ENCODE data around the gene ZCWPW1.

DNA sequence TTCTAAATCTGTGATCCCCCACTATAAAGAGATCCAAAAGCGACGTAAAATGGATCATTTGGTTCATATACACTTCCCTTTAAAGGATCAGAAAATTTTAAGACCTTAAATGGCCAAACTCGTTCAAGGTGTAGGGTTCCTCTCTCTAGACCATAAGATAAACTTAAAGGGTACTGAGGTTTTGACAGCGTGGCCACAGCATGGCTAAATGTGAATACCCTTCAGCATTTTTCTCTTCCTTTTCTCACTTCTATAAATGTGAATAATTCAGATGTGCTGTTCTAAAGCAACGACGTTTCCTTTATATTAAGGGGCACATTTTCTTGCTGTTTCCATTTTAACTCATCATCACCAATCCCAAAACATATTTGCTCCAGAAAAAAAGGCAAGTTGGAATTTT, 5.2 kb downstream of the ZCWPW1 start:
- TF ChIP-seq ZNF8 (CRISPR knock-in tag; IDR thresholded peaks at IDR 0.05) = no peak
- TF ChIP-seq RARB (CRISPR knock-in tag; IDR thresholded peaks at IDR 0.05) = no peak
- TF ChIP-seq, protein P1, sequence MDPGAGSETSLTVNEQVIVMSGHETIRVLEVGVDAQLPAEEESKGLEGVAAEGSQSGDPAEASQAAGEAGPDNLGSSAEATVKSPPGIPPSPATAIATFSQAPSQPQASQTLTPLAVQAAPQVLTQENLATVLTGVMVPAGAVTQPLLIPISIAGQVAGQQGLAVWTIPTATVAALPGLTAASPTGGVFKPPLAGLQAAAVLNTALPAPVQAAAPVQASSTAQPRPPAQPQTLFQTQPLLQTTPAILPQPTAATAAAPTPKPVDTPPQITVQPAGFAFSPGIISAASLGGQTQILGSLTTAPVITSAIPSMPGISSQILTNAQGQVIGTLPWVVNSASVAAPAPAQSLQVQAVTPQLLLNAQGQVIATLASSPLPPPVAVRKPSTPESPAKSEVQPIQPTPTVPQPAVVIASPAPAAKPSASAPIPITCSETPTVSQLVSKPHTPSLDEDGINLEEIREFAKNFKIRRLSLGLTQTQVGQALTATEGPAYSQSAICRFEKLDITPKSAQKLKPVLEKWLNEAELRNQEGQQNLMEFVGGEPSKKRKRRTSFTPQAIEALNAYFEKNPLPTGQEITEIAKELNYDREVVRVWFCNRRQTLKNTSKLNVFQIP (CRISPR knock-in tag; IDR thresholded peaks at IDR 0.05; ENCODE audit: borderline replicate concordance, low read depth) = no peak
- TF ChIP-seq GLIS3 (CRISPR knock-in tag; IDR thresholded peaks at IDR 0.05) = no peak
- no peak for TF ChIP-seq CSDC2 (CRISPR knock-in tag; IDR thresholded peaks at IDR 0.05)
- TF ChIP-seq ARNTL (CRISPR knock-in tag; IDR thresholded peaks at IDR 0.05; ENCODE audit: borderline replicate concordance, low read depth) = no peak
- no peak for TF ChIP-seq SNAI2 (CRISPR knock-in tag; IDR thresholded peaks at IDR 0.05)
- TF ChIP-seq ISL1 (CRISPR knock-in tag; IDR thresholded peaks at IDR 0.05) = no peak
- TF ChIP-seq, protein P2, sequence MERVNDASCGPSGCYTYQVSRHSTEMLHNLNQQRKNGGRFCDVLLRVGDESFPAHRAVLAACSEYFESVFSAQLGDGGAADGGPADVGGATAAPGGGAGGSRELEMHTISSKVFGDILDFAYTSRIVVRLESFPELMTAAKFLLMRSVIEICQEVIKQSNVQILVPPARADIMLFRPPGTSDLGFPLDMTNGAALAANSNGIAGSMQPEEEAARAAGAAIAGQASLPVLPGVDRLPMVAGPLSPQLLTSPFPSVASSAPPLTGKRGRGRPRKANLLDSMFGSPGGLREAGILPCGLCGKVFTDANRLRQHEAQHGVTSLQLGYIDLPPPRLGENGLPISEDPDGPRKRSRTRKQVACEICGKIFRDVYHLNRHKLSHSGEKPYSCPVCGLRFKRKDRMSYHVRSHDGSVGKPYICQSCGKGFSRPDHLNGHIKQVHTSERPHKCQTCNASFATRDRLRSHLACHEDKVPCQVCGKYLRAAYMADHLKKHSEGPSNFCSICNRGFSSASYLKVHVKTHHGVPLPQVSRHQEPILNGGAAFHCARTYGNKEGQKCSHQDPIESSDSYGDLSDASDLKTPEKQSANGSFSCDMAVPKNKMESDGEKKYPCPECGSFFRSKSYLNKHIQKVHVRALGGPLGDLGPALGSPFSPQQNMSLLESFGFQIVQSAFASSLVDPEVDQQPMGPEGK (CRISPR knock-in tag; IDR thresholded peaks at IDR 0.05; ENCODE audit: borderline replicate concordance) = no peak
- TF ChIP-seq TOX (CRISPR knock-in tag; IDR thresholded peaks at IDR 0.05; ENCODE audit: borderline replicate concordance) = no peak
- TF ChIP-seq ZC3H10 (CRISPR knock-in tag; IDR thresholded peaks at IDR 0.05) = no peak
- TF ChIP-seq ZFP3 (CRISPR knock-in tag; IDR thresholded peaks at IDR 0.05) = no peak
- TF ChIP-seq TCF4 (CRISPR knock-in tag; IDR thresholded peaks at IDR 0.05; ENCODE audit: borderline replicate concordance) = no peak
